ENCODE data around the gene NDRG2. TPM values are rescaled to one million over a fixed set of nuclear protein-coding genes. Genes with fewer than 3 reads are reported as not detected.

NDRG2 gene
- polyA plus RNA-seq, 3 donors, result 61.2 to 335 (median 162) TPM

DNA sequence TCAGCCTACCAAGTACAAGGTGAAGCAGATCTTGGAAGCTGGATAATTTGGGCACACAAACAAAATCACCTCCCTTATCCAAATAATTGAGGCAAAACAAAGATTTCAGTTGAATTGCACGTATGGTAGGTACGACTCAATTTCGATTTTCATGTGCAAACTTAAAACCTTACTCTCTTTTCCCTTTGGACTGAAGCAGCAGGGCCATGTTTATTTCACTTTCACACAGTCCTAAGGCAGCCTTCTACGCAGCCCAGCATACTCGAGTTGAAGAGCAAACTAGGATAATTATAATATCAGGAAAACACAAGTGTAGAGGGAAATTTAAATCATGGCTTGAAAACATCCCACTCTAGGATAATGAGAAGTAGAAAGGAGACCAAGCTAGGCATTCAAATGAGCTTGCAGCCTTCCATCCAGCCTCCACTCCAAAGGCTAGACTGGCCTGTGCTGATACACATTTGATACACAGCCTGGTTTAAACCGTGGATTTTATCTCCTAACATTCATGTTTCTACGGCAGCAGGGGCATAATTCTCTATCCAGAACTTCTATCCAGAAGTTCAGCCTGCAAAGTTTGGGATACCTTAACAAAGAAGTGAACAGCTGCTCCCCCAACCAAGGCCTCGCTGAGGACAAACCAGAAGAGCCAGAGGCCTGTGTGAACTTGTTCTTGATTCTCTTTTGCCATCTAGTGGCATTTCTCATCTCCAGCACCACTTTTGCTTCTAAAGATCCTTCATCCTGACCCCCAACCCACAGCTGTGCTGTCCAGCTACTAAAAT lies 14.9 kb upstream of the NDRG2 start:
- WGBS, 3 donors, result 45 to 60% (median 52%) methylated on average over 8 of the region's 8 CpGs
- no peak overlapping the region for H3K27ac ChIP-seq (ENCODE audit: low read depth, low read length)

DNA sequence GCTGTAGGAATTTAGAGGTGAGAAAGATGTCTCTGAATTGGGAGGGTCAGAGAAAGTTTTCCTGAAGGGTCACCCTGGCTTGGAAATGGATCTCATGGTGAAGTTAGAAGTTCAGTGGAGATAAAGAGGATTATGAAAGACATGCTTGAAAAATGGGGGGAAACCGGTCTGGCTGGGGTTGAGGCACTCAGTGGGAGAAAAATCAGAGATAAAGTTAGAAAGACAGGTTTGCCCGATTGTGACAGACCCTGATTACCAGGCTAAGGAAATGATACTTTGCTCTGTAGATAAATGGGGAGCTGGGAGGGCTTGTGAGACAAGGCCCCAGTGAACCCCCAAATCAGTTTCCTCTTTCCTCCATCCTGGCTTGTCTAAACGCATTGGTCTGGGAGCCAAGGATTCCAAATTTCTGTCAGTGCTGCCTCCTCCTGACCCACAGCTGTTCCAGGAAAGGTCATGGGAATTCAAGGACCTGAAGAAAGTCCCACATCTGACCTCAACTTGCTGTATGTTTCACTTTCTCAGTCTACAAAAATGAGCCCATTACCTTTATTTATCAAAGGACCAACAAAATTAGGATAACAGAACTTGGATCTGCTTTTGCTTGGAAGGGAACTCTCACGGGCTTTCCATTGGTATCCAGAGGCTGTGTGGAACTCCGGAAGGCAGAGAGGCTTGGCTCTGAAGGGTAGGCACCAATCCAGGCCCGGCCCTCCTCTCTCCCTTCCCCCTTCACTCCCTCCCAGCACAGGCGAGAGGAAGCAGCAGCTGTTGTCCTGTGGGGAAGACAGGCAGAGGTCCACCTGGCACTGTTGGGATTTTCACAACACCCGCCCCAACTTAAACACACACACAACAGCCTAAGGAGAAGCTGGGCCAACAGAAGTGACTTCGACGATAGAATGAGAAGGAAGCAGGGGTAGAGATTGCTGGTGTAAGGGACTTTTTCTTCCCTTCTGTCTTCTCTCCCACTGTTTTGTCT lies 13.9 kb upstream of the NDRG2 start:
- 15 to 24% (median 24%) methylated on average over 10 of the region's 10 CpGs for WGBS, 3 donors
- no peak overlapping the region for H3K27ac ChIP-seq (ENCODE audit: low read depth, low read length)

DNA sequence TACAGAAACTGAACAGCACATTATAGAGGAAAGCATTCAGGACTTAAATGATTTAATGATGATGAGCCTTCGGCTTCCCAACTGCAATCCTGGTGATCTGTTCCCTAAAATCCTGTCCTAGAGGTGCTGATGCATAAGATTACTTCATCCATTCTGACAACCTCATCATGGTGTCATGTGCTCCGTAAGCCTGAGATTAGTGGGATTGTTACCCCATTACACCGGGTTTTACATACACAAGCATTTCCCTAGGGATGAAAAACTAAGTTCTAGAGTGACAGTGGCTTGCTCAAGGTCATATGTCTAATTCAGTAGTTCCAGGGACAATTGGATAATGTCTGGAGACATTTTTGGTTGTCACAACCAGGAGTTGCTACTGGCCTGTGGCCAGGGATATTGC lies 12.3 kb upstream of the NDRG2 start:
- WGBS, 3 donors, result 75 to 86% (median 77%) methylated on average over 3 of the region's 3 CpGs
- H3K27ac ChIP-seq (ENCODE audit: low read depth, low read length), result no peak overlapping the region

DNA sequence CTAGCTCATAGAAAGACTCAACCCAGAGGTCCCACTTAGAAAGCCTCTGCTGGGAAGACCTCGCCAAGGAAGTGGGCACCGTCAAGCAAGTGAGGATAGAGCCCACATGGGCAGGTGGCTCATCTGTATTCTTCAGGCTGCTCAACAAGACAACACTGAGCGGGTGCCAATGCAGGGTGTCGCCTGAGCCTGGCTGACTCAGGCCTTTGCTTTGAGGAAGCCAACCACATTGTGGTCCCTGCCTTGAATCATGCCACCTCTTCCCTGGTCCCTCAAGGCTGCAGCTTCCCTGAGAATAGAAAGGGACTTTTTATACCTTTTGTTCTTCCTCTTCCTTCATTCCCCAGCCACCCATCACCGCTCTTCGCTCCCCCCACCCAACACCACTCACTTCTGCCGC lies 11.9 kb upstream of the NDRG2 start:
- no peak overlapping the region for H3K27ac ChIP-seq (ENCODE audit: low read depth, low read length)
- 90 to 94% (median 92%) methylated on average over 7 of the region's 7 CpGs for WGBS, 3 donors

DNA sequence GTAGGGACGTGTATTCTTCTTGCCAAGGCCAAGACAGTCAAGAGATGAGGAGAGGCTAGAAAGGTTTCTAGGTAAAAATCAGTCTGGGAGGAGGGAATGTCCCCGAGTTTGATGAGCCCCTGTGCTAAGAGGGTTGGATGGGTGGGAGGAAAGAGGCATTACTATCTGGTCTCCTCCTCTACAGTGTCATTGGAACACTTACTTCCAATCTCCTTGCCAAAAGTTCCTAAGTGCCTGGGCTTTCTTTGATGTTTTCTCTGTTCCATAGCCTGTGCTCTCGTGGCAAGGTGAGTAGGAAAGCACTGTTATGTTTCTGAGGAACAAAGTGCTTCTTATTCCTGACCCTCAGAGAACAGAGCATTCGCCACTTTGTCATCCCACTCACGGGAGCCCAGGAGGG lies 9.8 kb upstream of the NDRG2 start, which contains the start of gene RNASE13:
RNASE13 (minus strand) TSS at position 101 of the 400 bp plus-strand sequence. CDS start 519 bp downstream, outside the sequence.
- 79 to 82% (median 79%) methylated on average over 5 of the region's 5 CpGs for WGBS, 3 donors
- no peak within 1 kb of the TSS for H3K27ac ChIP-seq (ENCODE audit: low read depth, low read length)

DNA sequence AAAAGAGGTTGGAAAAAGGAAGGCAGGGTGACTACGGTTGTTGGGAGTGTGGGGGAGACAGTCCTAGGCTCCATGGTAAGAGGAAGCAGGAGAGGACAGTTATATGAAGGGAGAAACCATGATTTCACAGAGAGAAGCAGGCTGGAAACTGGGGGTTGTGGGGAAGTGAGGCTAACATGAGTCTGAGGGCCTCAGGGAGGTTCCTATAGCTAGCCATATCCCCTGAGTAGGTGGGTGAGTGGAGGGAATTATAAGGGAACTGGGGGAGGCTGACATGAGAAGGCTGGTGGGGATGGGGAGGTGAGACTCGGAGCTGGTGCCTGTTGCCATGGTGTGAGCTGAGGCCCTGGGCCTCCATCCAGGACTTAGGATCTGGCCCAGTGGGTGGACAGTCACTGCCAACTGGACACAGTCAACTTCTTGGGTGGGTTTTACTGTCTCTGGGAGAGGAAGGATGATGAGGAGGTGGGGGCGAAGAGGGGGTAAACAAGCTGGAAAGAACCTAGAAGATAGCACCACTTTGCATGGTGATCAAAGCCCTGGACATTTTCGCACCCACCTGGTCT lies 8.4 kb upstream of the NDRG2 start:
- H3K27ac ChIP-seq (ENCODE audit: low read depth, low read length), result no peak overlapping the region
- WGBS, 3 donors, result 76 to 89% (median 82%) methylated on average over 4 of the region's 4 CpGs

DNA sequence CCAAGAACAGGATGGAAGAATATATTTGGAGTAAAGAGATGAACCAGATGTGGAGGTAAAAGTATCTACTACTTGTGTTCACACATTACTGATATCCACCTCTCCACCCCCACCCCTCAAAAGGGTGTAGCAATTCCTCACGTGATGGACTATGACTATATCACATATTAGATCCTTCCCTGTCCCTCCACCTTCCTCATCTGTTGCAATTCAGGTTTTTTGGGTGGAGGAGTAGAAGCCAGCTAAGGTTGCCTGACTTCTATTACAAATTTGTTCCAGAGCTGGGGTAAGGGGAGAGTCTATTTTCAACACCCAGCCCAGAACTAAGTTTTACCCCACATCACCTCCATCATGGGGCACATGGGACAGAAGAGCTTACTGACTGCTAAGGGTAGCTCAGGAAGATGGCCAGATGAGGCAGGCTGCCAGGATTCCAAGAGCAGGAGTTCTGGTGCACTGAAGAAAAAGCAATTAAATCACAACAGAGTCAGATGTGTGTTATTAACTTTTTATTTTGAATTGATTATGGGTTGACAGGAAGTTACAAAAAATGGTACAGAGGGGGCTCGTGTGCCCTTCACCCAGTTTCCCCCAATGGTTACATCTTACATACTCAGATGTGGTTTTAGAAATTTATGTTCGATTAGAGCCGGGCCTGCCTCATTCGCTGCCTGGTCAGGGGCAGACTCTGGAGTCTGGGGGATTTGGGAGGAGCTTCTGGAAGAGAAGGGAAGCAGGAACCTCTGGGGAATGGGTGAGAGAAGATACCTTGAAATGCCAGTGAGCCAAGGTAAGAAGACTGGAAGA lies 7.7 kb upstream of the NDRG2 start:
- WGBS, 3 donors, result 79 to 86% (median 80%) methylated on average over 5 of the region's 5 CpGs
- H3K27ac ChIP-seq (ENCODE audit: low read depth, low read length), result no peak overlapping the region

DNA sequence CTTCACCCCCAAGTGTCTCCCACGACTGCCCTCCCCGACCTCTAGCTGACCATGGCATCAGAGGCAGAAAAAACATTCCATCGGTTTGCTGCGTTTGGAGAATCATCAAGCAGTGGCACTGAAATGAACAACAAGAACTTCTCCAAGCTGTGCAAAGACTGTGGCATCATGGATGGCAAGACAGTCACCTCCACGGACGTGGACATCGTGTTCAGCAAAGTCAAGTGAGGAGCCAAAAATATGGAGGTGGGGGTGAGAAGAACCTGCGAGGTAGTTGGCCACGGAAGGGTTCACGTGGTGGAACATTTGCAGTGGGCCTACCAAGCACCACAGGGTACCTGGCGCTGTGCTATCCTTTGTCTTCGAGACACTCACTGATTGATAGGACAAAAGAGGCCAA lies 5.7 kb upstream of the NDRG2 start:
- WGBS, 3 donors, result 89 to 90% (median 90%) methylated on average over 12 of the region's 12 CpGs
- no peak overlapping the region for H3K27ac ChIP-seq (ENCODE audit: low read depth, low read length)

DNA sequence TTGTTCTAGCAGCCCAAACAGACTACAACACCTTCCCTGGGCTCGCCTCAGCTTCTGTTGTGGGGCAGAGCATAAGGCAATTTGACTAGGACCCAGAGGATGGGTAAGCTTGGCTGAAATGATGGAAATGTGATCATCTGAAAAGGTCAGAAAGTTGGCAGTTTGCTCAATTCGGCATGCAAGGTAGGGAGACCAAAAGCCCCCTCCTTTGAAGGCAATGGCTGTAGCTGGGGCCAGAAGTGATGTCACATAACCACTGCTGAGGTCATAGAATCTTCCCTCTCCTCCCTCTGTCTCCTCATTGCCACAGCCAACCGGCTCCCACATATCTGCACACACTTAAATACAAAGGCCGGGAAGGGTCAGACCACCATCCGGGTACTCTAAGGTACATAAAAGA lies 5.1 kb upstream of the NDRG2 start, which contains the start of gene TPPP2:
TPPP2 (plus strand) TSS at position 301 of the 400 bp plus-strand sequence. CDS start 365 bp downstream, outside the sequence.
- WGBS, 3 donors, result 84 to 95% (median 84%) methylated on average over 5 of the region's 5 CpGs
- no peak within 1 kb of the TSS for H3K27ac ChIP-seq (ENCODE audit: low read depth, low read length)

DNA sequence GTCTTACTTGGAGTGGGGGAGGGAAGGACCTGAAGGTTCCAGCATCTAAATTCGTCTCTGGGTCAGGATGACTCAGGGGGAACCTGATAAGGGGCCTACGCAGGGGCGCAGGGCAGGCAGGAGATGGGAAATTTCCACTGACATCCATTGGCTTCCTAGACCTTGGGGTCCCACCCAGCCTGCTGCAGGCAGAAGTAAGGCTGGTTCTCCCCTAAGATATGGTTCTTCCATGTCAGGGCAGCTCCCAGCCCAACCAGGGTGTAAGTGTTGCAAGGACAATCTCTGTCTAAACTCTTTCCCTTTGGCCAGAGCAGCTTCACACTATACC lies 2.1 kb upstream of the NDRG2 start:
- H3K27ac ChIP-seq (ENCODE audit: low read depth, low read length), result no peak overlapping the region

DNA sequence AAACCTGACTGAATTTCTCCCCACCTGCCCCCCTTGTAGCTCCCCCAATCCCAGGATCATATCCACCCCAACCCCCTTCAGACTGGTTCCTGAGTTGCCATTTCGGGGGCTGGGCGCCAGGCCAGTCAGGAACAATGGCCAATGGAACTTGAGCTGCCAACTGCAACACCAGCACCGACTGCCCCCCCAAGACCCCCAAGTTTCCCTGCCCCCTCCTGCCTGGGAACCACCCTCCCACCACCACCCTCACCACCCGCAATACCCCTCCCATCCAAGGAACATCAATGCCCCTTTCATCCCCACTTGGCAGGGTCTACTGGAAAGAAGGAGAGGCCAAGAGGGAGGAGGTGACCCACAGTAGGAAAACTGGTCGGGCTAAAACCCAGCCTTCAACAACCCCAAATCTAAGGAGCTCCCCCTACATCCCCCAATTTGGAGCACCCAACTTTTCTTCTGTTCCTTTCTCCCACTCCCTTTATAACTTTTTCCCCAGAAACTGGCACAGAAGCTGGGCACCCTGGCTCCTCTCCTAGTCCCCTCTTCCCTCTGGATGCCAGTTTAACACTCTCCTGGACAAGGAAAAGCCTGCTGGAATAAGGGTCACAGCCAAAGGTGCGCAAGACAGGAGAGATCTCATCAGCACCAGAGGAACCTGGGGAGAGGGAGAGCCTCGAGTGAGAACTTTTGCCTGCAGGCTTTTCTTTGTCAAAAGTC lies 1.6 kb upstream of the NDRG2 start:
- H3K27ac ChIP-seq (ENCODE audit: low read depth, low read length), result no peak overlapping the region
- 65 to 68% (median 67%) methylated on average over 7 of the region's 7 CpGs for WGBS, 3 donors

More for the DNA sequence above, 2.1 kb upstream of the NDRG2 start:
- WGBS, 3 donors, result 47 to 64% (median 56%) methylated on average over 3 of the region's 3 CpGs

DNA sequence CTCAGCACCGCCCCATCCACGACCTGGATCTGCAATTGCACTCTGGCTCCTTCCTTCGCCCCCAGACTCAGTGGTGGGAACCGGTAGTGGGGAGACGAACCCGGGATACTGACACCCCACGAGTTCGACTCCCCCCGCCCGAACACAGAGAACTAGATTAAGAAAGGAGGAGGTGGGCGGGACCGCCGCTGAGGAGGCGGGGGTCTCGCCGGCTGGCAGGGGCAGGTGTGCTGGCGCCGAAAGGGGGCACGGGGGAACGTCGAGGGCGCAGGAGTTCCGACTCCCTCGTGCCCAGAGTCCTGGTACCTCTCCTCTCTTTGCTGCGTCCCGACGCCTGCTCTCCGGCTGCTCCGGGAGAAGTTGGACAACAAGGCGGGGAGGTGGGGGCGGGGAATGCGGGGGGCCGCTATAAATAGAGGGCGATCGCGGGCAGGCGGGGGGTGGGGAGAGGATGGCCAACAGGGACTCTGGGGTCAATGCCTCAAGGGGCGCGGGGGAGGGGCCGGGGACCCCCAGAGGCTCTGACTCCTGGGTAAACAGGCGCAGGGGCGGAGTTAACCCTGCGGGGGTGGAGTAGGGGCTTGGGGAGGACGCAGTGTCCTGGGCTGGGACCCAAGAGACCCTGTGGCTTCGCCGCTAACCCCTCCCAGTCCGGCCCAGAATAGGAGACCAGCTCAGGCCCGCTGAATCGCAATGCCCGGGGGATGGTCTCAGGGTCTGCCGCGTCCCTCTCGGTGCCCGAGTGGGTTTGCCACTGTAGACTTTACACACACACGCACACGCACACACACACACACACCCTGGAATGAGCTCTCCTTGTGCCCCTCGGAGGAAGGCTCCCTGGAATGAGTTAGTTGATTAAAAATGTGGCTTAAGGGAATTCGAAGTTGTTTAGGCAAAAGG lies 761 bp upstream of the NDRG2 start:
- 4 to 11% (median 6%) methylated on average over 55 to 58 of the region's 58 CpGs for WGBS, 3 donors
- no peak overlapping the region for H3K27ac ChIP-seq (ENCODE audit: low read depth, low read length)

DNA sequence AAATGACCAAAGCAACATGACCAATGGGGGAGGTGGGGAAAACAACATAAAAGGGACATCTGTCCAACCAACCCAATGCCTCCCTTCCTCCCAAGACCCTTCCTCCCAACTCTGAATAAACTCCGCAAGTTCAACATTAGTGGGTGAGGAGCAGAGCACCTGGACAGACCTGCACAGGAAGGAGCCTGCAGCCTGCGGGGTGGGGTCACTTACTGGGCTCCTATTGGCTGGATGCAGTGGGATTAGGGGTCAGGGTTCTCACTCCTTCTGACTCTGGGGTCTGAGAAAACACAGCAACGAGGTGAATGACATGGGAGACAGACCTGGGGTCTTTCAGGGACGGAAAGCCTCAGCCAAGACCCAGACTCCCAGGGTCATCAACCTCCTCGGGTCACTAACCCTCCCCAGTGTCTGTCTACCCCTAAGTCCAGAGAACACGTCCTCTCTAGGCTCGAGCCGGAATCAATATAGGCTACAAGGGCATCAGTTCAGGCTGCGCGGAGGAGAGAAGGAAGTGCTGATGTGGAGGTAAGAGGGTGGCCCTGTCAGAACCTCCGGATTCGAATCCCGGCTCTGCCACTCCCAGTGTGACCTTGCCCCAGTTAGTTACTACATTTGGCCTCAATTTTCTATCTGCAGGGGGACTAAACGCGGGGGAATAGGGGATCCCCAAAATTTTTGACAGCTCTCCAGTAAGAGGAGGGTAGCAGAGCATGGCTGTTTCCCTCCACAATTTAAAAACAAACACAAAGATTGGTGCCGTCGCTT lies 860 bp downstream of the NDRG2 start:
- 11 to 22% (median 21%) methylated on average over 17 of the region's 17 CpGs for WGBS, 3 donors
- no peak overlapping the region for H3K27ac ChIP-seq (ENCODE audit: low read depth, low read length)

DNA sequence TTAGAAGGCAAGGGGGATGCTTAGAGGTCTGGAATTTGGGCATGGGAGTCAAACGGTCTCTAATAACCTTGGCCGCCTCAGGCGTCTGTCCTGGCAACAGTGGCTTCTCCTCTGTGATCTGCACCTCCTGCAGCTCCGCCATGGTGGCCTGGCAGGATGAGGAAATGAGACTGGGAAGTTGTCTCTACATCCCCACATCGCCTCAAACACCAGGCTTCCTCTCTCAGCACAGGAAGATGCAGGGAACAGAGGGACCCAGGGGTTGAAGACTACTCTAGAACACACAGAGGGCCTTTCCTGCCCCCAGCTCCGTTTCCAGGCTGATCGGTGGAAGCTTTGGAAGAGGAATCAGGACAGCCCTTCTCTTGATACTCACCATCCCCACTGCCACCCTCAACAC lies 1.7 kb downstream of the NDRG2 start:
- 41 to 48% (median 48%) methylated on average over 7 of the region's 7 CpGs for WGBS, 3 donors
- H3K27ac ChIP-seq (ENCODE audit: low read depth, low read length), result no peak overlapping the region

DNA sequence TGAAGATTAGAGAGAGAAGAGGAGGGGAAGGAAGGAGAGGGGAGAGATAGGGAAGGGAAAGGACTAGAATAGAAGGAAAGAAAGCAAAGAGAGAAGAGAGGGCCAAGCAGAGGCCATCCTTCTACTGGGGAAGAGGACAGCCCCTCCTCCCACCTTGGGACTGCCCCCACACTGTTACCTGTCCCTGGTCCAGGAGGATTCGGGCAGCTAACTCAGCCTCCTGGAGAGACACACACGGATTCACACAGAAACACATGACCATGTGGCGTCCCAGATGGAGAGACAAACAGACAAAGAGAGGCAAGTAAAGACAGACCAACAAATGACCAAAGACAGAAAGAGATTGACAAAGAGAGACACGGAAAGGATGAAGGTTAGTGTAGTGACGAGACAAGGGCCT lies 2.2 kb downstream of the NDRG2 start:
- WGBS, 3 donors, result 77 to 84% (median 78%) methylated on average over 5 of the region's 5 CpGs
- H3K27ac ChIP-seq (ENCODE audit: low read depth, low read length), result no peak overlapping the region

DNA sequence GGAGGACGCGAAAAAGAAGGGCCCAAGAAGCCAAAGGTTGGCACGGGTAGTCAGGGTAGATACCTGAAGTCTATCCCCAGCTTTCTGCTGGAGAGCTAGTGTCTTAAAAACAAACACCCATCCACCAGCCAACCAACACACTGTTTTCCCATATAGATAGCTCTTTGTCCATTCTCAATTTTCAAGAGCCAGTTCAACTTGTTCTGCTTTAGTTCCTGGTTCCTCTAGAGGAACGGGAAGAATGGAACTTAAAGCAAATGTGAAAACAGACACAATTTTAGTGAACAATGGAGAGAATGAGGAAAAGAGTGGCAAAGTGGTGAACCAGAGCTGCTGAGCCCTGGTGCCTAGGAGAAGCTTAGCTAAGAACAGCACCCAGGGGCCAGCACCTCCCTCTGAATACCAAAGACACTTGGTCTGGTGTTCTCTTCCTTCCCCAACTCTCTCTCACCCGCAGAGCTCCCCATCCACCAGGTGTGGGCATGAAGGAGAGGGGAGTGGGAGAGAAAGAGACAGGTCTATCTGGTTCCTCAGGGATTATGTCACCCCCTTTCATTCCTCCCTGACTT lies 3.8 kb downstream of the NDRG2 start:
- WGBS, 3 donors, result 84 to 92% (median 89%) methylated on average over 5 of the region's 5 CpGs
- no peak overlapping the region for H3K27ac ChIP-seq (ENCODE audit: low read depth, low read length)

Data from adipose tissue (tissue), 3 donors.